Measurements from ENCODE around the gene SLC24A3. TPM values are rescaled to one million over a fixed set of nuclear protein-coding genes. Genes with fewer than 3 reads are reported as not detected.

Gene SLC24A3
- total RNA-seq, 2 experiments from 2014 or later = not detected

GRCh38 chr20:19648024-19648423 lies 435.6 kb downstream of the SLC24A3 start:
- TF ChIP-seq, protein P1, sequence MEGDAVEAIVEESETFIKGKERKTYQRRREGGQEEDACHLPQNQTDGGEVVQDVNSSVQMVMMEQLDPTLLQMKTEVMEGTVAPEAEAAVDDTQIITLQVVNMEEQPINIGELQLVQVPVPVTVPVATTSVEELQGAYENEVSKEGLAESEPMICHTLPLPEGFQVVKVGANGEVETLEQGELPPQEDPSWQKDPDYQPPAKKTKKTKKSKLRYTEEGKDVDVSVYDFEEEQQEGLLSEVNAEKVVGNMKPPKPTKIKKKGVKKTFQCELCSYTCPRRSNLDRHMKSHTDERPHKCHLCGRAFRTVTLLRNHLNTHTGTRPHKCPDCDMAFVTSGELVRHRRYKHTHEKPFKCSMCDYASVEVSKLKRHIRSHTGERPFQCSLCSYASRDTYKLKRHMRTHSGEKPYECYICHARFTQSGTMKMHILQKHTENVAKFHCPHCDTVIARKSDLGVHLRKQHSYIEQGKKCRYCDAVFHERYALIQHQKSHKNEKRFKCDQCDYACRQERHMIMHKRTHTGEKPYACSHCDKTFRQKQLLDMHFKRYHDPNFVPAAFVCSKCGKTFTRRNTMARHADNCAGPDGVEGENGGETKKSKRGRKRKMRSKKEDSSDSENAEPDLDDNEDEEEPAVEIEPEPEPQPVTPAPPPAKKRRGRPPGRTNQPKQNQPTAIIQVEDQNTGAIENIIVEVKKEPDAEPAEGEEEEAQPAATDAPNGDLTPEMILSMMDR (conservative IDR thresholded peaks at IDR 0.05; ENCODE audit: low read length) = no peak
- no peak for TF ChIP-seq EZH2phosphoT487 (IDR thresholded peaks at IDR 0.05; ENCODE audit: borderline replicate concordance, low read depth, low read length)
- H3K9me2 ChIP-seq (ENCODE audit: insufficient read depth, low read length) = no peaks in the 10 kb centered on the region
- H3K9me3 ChIP-seq (ENCODE audit: low read length) = no peaks in the 10 kb centered on the region
- ChIA-PET CTCF (ENCODE audit: unreplicated experiment) (no interaction called here), POLR2A (no interaction called here)
- BruUV-seq (replicated peaks) = no TSS peak
- no peak overlapping the region for H3K4me2 ChIP-seq (ENCODE audit: low read length)
- intact Hi-C loops (cut with micrococcal nuclease; ENCODE audit: unreplicated experiment) = no loop called here
- H2AFZ ChIP-seq (ENCODE audit: low read length) = no peak overlapping the region
- no peak for DNase-seq (ENCODE audit: low spot score)
- no peaks in the 10 kb centered on the region for H3K79me2 ChIP-seq (ENCODE audit: insufficient read depth, low read depth, low read length)
- no peak overlapping the region for H3K27ac ChIP-seq (ENCODE audit: low read depth, low read length, poor library complexity, severe bottlenecking)
- H4K20me1 ChIP-seq (ENCODE audit: insufficient read depth, low read length) = no peaks in the 10 kb centered on the region
- H3K4me3 ChIP-seq (ENCODE audit: low read depth, low read length, poor library complexity, severe bottlenecking) = no peak overlapping the region
- H3K4me1 ChIP-seq (ENCODE audit: insufficient read depth, low read length, poor library complexity, severe bottlenecking) = no peaks in the 10 kb centered on the region
- H3K36me3 ChIP-seq (ENCODE audit: insufficient read depth, low read length) = no peaks in the 10 kb centered on the region

DNA sequence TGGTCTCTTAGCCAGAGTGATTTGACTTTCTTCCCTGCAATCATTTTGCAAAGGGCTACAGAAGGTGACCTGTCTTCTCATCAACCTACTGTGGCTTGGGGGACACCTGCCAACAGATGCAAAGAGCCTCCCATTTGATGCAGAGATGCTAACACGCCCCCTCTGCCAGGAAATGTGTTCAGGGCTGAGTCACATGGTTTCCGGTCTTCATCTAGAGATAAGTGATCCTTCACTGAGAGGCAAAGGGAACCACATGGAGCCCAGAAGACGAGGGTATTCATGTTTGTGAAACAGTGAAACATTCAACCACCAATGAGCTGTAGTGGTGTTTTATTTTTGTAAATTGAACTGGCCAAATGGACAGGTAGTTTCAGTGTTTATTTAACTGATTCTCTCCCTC lies 436.6 kb downstream of the SLC24A3 start:
- DNase-seq (ENCODE audit: low spot score) = no peak
- POLR2A ChIA-PET = interaction anchor here (0.6 kb wide), 1 partner anchor 1461 kb away, joined by 3 read pairs; no protein-coding TSS in a partner anchor
- H3K4me3 ChIP-seq (ENCODE audit: low read depth, low read length, poor library complexity, severe bottlenecking) = no peak overlapping the region

DNA sequence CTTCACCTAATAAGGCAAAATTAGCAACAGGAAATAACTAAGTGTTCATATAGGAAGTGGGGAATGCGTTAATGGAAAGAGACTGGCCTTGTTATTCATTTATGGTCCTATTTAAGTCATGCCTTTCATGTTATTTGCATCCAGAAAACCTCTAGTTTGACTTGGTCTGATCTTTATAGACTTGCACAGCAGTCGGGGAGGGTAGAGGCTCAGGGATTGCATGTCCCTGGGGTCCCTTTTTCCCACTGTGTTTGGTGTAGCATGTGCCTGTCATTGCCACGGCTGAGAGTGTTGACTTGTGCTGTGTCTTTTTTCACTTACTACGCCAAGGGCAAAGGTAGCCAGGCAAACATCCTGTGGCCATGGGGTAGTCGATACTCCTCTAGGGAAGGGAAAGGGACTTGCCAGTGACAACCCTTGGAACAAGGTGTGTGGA lies 440.2 kb downstream of the SLC24A3 start:
- ChIA-PET CTCF (ENCODE audit: unreplicated experiment) (no interaction called here), POLR2A (no interaction called here)
- Histone ChIP-seq H3K36me3 (ENCODE audit: insufficient read depth, low read length) (no peaks in the 10 kb centered on the region), H4K20me1 (ENCODE audit: insufficient read depth, low read length) (no peaks in the 10 kb centered on the region), H2AFZ (ENCODE audit: low read length) (no peak overlapping the region), H3K4me2 (ENCODE audit: low read length) (no peak overlapping the region), H3K9me3 (ENCODE audit: low read length) (no peaks in the 10 kb centered on the region), H3K4me1 (ENCODE audit: insufficient read depth, low read length, poor library complexity, severe bottlenecking) (no peaks in the 10 kb centered on the region), H3K79me2 (ENCODE audit: insufficient read depth, low read depth, low read length) (no peaks in the 10 kb centered on the region), H3K27ac (ENCODE audit: low read depth, low read length, poor library complexity, severe bottlenecking) (no peak overlapping the region), H3K4me3 (ENCODE audit: low read depth, low read length, poor library complexity, severe bottlenecking) (no peak overlapping the region), H3K9me2 (ENCODE audit: insufficient read depth, low read length) (no peaks in the 10 kb centered on the region)
- no TSS peak for BruUV-seq (replicated peaks)
- intact Hi-C loops (cut with micrococcal nuclease; ENCODE audit: unreplicated experiment) = no loop called here
- DNase-seq (ENCODE audit: low spot score) = no peak
- TF ChIP-seq EZH2phosphoT487 (IDR thresholded peaks at IDR 0.05; ENCODE audit: borderline replicate concordance, low read depth, low read length) = no peak
- TF ChIP-seq, protein P1 (conservative IDR thresholded peaks at IDR 0.05; ENCODE audit: low read length) = no peak

More for the DNA sequence above, 436.6 kb downstream of the SLC24A3 start:
- no peak overlapping the region for H3K4me2 ChIP-seq (ENCODE audit: low read length)
- no peak overlapping the region for H2AFZ ChIP-seq (ENCODE audit: low read length)
- H3K79me2 ChIP-seq (ENCODE audit: insufficient read depth, low read depth, low read length) = no peaks in the 10 kb centered on the region
- H3K36me3 ChIP-seq (ENCODE audit: insufficient read depth, low read length) = no peaks in the 10 kb centered on the region
- no peak overlapping the region for H3K27ac ChIP-seq (ENCODE audit: low read depth, low read length, poor library complexity, severe bottlenecking)
- H3K9me3 ChIP-seq (ENCODE audit: low read length) = no peaks in the 10 kb centered on the region
- intact Hi-C loops (cut with micrococcal nuclease; ENCODE audit: unreplicated experiment) = no loop called here
- BruUV-seq (replicated peaks) = no TSS peak
- TF ChIP-seq EZH2phosphoT487 (IDR thresholded peaks at IDR 0.05; ENCODE audit: borderline replicate concordance, low read depth, low read length) = no peak
- TF ChIP-seq, protein P1 (conservative IDR thresholded peaks at IDR 0.05; ENCODE audit: low read length) = no peak
- H3K4me1 ChIP-seq (ENCODE audit: insufficient read depth, low read length, poor library complexity, severe bottlenecking) = no peaks in the 10 kb centered on the region
- no peaks in the 10 kb centered on the region for H3K9me2 ChIP-seq (ENCODE audit: insufficient read depth, low read length)
- CTCF ChIA-PET (ENCODE audit: unreplicated experiment) = no interaction called here
- no peaks in the 10 kb centered on the region for H4K20me1 ChIP-seq (ENCODE audit: insufficient read depth, low read length)

All from OCI-LY7 (cell line).